ENCODE results near the gene RIMS4. TPM values are rescaled to one million over a fixed set of nuclear protein-coding genes. Genes with fewer than 3 reads are reported as not detected.

The RIMS4 gene
- total and polyA plus RNA-seq, 2 of the 13 experiments (the other 11 are each of a cell fraction or from before 2014, with no cell fraction given), result 0.01 to 0.07 TPM

DNA sequence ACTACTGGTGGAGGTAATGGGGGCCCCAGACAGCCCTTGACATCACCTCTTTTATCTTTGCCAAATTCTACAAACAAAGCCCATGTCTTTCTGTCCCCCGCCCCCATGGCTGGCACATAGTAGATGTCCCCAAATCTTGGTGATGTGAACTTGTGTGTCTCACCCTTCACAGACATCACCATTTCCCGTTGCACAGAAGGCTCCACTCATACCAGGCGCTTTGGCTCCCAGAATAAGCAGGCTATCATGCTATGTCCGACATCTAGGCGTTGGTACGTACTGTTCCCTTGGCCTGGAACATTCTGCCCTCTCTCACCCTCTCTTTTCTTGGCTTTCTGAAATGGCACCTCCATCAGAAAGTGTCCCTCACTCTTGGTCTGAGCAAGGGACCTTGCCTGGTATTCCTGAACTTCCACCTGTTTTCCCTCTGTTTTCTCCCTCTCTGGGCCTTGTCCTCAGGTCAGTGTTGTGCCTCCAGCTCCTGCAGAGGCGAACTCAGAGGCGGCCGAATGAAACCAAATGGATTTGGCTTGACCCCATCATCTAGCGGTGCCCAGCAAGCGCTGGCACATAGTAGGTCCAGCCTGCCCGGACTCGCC is 96.1 kb downstream of the RIMS4 start (continued):
- TF ChIP-seq, protein P1, sequence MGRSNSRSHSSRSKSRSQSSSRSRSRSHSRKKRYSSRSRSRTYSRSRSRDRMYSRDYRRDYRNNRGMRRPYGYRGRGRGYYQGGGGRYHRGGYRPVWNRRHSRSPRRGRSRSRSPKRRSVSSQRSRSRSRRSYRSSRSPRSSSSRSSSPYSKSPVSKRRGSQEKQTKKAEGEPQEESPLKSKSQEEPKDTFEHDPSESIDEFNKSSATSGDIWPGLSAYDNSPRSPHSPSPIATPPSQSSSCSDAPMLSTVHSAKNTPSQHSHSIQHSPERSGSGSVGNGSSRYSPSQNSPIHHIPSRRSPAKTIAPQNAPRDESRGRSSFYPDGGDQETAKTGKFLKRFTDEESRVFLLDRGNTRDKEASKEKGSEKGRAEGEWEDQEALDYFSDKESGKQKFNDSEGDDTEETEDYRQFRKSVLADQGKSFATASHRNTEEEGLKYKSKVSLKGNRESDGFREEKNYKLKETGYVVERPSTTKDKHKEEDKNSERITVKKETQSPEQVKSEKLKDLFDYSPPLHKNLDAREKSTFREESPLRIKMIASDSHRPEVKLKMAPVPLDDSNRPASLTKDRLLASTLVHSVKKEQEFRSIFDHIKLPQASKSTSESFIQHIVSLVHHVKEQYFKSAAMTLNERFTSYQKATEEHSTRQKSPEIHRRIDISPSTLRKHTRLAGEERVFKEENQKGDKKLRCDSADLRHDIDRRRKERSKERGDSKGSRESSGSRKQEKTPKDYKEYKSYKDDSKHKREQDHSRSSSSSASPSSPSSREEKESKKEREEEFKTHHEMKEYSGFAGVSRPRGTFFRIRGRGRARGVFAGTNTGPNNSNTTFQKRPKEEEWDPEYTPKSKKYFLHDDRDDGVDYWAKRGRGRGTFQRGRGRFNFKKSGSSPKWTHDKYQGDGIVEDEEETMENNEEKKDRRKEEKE (IDR thresholded peaks at IDR 0.05), result no peak
- TF ChIP-seq ZBTB3 (CRISPR knock-in tag; IDR thresholded peaks at IDR 0.05; ENCODE audit: borderline replicate concordance, low read depth) (no peak), ELF3 (CRISPR knock-in tag; IDR thresholded peaks at IDR 0.05) (no peak), ZKSCAN1 (IDR thresholded peaks at IDR 0.05; ENCODE audit: low read length) (peak; percentile 95), ZNF883 (CRISPR knock-in tag; IDR thresholded peaks at IDR 0.05; ENCODE audit: not compliant biosample characterization) (peak; percentile 42)

DNA sequence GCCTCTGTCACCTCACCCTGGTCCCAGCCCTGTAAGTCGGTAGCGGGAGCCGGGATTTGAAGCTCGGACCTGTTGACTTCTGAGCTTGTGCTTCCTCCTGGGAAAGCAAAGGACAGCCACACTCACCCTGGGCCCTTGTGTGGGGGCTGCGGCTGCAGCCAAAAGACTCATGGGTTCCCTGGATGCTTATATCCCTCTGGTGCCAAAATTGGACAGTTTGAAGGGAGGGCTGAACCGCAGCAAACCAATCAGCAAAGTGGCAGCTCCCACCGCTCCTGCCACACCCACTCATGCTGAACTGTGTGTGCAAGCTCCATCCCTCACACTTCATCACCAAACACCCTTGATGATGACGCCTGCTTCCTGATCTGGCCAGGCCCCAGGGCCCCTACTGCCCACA is 99.1 kb downstream of the RIMS4 start:
- BruUV-seq (replicated peaks), result no TSS peak
- intact Hi-C loops (cut with micrococcal nuclease; ENCODE audit: unreplicated experiment), result no loop called here
- TF ChIP-seq CEBPG (CRISPR knock-in tag; IDR thresholded peaks at IDR 0.05), result no peak
- no peak for TF ChIP-seq ZNF891 (CRISPR knock-in tag; IDR thresholded peaks at IDR 0.05)
- TF ChIP-seq ZNF775 (CRISPR knock-in tag; IDR thresholded peaks at IDR 0.05; ENCODE audit: borderline replicate concordance), result no peak
- TF ChIP-seq, protein P2, sequence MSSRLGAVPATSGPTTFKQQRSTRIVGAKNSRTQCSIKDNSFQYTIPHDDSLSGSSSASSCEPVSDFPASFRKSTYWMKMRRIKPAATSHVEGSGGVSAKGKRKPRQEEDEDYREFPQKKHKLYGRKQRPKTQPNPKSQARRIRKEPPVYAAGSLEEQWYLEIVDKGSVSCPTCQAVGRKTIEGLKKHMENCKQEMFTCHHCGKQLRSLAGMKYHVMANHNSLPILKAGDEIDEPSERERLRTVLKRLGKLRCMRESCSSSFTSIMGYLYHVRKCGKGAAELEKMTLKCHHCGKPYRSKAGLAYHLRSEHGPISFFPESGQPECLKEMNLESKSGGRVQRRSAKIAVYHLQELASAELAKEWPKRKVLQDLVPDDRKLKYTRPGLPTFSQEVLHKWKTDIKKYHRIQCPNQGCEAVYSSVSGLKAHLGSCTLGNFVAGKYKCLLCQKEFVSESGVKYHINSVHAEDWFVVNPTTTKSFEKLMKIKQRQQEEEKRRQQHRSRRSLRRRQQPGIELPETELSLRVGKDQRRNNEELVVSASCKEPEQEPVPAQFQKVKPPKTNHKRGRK (CRISPR knock-in tag; IDR thresholded peaks at IDR 0.05), result no peak
- TF ChIP-seq FOSL1 (CRISPR knock-in tag; IDR thresholded peaks at IDR 0.05; ENCODE audit: borderline replicate concordance), result no peak
- no peak for TF ChIP-seq MEIS2 (CRISPR knock-in tag; IDR thresholded peaks at IDR 0.05)
- TF ChIP-seq, protein P3, sequence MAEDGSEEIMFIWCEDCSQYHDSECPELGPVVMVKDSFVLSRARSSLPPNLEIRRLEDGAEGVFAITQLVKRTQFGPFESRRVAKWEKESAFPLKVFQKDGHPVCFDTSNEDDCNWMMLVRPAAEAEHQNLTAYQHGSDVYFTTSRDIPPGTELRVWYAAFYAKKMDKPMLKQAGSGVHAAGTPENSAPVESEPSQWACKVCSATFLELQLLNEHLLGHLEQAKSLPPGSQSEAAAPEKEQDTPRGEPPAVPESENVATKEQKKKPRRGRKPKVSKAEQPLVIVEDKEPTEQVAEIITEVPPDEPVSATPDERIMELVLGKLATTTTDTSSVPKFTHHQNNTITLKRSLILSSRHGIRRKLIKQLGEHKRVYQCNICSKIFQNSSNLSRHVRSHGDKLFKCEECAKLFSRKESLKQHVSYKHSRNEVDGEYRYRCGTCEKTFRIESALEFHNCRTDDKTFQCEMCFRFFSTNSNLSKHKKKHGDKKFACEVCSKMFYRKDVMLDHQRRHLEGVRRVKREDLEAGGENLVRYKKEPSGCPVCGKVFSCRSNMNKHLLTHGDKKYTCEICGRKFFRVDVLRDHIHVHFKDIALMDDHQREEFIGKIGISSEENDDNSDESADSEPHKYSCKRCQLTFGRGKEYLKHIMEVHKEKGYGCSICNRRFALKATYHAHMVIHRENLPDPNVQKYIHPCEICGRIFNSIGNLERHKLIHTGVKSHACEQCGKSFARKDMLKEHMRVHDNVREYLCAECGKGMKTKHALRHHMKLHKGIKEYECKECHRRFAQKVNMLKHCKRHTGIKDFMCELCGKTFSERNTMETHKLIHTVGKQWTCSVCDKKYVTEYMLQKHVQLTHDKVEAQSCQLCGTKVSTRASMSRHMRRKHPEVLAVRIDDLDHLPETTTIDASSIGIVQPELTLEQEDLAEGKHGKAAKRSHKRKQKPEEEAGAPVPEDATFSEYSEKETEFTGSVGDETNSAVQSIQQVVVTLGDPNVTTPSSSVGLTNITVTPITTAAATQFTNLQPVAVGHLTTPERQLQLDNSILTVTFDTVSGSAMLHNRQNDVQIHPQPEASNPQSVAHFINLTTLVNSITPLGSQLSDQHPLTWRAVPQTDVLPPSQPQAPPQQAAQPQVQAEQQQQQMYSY (CRISPR knock-in tag; IDR thresholded peaks at IDR 0.05), result no peak
- TF ChIP-seq FOXM1 (CRISPR knock-in tag; IDR thresholded peaks at IDR 0.05), result no peak
- Histone ChIP-seq H3K27me3 (ENCODE audit: control insufficient read depth in 1 of 2, insufficient read depth in 2 of 2, low read length in 2 of 2) (peaks cover 6 to 45% of the 10 kb centered on the region in 2 experiments; a peak in 3 of 5 replicates), H3K4me2 (ENCODE audit: low read depth, low read length) (no peak overlapping the region), H3K36me3 (replicated peaks in 1 of 2; ENCODE audit: control insufficient read depth in 1 of 2, insufficient read depth in 2 of 2, low read length in 2 of 2) (no peaks in the 10 kb centered on the region), H3K9me3 (ENCODE audit: low read length) (no peaks in the 10 kb centered on the region), H3K4me3 (replicated peaks in 1 of 3; ENCODE audit: insufficient read depth in 1 of 3, low read depth in 2 of 3, low read length in 3 of 3) (no peak overlapping the region), H3K4me1 (ENCODE audit: insufficient read depth, low read length) (peaks cover 15% of the 10 kb centered on the region), H3K27ac (ENCODE audit: extremely low read length, insufficient read depth, low read length) (no peak overlapping the region), H3K9ac (ENCODE audit: insufficient read depth, low read depth, low read length) (no peak overlapping the region), H3K79me2 (ENCODE audit: insufficient read depth, low read length) (no peaks in the 10 kb centered on the region), H4K20me1 (ENCODE audit: insufficient read depth, low read length) (no peaks in the 10 kb centered on the region), H2AFZ (ENCODE audit: low read length) (no peak overlapping the region)
- in situ Hi-C loops (cut with HindIII; ENCODE audit: extremely low pct_ligation_motif_present, low pct_unique_long_range_greater_than_20kb), result no loop called here
- ATAC-seq (no peak), DNase-seq (ENCODE audit: low spot score) (no peak), FAIRE-seq (no peak)
- ChIA-PET POLR2A (no interaction called here), CTCF (ENCODE audit: low intra/inter-chr PET ratio, low total read pairs) (no interaction called here)
- 33% methylated on average over 6 of the region's 8 CpGs for WGBS (ENCODE audit: low lambda C conversion rate)
